HG03060 (cell line): ENCODE data around the gene MITD1.
"Not testable (repeated sequence)": the region's sequence is repeated elsewhere in the genome, so short reads cannot be mapped to it uniquely, and the experiment has no call there.

ENCODE experiments used
- ATAC-seq: cut with Tn5 transposase; IDR thresholded peaks from one replicate; pipeline ENCODE4 v1.9.1; 2021; ENCODE audit warnings: low read depth, moderate number of reproducible peaks; ENCODE audit not compliant: unreplicated experiment

MITD1 gene

DNA sequence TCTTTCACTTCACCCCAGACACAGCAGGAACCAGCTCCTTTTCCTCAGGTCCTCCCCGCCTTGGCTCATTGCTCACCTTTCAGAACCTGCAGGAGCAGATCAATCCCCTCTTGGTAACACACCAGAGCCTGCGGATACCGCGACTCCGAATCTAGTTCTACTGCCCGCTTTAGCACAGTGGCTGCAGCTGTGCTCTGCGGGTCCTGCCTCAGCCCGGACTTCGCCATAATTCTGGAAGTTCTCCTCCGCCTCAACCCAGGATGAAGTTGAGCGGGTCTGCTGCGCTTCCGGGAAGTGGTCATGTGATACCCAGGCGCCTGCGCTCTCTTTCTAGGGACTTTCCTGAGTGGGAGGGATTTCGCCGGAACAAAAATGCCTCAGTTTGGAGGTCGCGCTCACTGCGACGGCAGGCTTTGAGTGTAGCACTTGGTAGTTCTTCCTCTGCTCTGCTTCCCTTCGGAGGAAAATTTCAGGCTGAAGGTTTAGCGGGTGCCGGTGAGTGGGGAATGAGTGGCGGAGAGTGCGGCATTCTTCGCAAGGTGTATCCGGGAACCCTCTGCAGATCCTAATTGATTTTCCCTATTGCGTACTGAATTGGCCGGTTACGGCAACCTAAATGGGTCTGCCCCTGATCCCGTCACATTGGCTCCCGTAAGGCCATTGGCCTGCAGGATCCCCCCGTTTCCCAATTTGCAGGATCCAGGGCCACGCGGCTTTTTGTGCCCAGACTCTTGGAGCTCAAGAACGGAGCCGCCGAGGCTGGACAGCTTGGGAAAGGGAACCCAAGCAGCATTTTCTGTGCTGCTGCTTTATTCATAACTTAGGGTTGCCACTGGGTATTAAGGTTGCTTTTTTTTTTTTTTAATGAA lies at the start of gene MITD1, which contains the start of gene MRPL30:
TSS of gene MITD1 (minus strand) at position 304 of the 869 bp plus-strand sequence. CDS start at position 227, 77 bp downstream.
TSS of gene MRPL30 (plus strand) at position 430 of the 869 bp plus-strand sequence. CDS start 5,020 bp downstream, outside the sequence.
- peak; percentile 85 for ATAC-seq

DNA sequence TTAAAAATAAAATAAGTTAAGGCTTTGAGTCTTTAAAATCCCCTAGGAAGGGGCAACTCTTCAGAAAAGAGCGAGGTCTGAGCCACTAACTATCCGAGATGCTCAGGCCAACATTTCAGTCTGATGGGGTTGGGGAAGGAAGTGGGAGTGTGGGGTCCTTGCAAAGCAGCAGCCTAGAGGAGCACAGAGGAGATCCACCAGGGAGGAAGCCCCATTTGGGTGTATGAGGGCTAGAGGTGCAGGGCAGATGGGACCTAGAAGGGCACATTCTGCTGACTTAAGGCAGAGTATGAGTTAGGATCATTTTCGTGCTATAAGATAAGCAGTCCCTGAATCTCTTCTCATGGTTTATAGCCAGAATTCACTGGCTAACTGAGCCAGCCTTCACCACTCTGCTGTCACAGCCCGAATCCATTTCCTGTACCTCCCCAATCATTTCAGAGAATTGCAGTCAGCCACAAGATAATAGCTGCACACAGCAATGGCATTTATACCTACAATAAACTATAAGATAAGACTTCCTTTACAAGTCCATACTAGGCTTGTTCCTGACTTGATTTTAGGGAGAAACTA lies 37.2 kb upstream of the MITD1 start:
- no peak for ATAC-seq

GRCh38 chr2:99216096-99216495 lies 35.2 kb upstream of the MITD1 start:
- no peak for ATAC-seq

DNA sequence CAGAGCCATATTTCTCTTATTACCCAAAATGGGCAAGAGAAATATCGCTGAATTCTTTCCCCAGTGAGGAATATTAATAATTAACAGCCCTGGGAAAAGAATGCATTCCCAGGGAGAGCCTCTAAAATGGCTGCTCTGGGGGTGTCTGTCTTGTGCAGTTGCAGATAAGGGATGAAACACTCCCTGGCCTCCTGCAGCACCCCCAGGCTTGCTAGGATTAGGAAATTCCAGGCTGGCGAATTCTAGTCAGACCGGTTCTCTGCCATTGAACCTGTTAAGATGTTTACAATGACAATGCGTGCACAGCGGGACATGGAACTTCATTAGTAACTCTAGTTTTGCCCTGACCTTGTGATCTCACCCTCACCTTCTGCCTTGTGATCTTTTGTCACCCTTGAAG lies 24.6 kb upstream of the MITD1 start:
- ATAC-seq = no peak

DNA sequence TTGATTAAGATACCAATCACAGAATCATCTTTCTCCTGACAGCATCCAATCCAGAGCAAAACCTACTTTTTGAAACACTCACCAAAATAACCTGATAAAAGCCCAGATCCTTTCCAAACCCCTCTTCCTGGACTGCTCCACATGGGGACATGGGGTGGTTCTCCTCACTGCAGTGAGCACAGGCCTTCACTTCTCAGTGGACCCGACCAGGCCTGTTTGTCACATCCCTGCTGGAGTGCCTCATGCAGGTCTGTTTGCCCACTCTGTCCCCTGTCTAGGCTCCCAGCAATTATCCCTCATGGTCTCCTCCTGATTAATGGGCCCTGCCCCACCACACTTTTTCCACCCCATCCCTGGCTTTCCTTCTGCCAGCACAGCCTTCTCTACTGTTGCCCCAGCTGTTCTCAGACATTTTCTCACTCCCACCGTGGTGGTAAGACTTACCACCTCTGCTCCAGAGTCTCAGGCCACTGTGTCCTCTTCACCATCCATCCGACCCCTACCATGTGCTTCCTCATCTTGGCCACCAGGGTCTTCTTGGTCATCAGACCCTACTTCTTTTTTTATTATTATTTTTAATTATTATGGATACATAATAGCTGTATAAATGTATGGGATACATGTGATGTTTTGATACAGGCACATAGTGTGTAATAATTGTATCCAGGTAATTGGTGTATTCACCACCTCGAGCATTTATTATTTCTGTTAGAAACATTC lies 21.3 kb upstream of the MITD1 start:
- ATAC-seq = no peak

- ATAC-seq = no peak
Observed at GRCh38 chr2:99200076-99200800, 19.4 kb upstream of the MITD1 start.

GRCh38 chr2:99198103-99198841 lies 17.4 kb upstream of the MITD1 start:
- ATAC-seq = no peak

DNA sequence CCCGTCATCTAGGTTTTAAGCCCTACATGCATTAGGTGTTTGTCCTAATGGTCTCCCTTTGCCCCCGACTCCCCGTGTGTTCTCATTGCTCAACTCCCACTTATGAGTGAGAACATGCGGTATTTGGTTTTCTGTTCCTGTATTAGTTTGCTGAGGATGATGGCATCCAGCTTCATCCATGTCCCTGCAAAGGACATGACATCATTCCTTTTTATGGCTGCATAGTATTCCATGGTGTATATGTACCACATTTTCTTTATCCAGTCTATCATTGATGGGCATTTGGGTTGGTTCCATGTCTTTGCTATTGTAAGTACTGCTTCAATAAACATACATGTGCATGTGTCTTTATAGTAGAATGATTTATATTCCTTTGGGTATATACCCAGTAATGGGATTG lies 11.5 kb upstream of the MITD1 start:
- ATAC-seq = not testable (repeated sequence)

DNA sequence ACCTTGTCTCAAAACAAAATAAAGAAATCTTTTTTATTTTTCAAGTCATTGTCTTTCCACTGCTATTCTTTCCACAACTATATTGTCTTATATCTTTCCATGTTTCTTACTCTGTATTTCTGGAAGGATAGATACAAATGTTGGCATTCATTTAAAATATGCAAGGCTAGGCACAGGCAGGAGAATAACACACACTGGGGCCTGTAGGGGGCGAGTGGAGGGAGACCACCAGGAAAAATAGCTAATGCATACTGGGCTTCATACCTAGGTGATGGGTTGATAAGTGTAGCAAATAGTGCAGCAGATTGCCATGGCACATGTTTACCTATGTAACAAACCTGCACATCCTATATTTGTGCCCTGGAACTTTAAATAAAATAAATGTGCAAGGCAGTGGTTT lies 9.7 kb upstream of the MITD1 start:
- no peak for ATAC-seq

- no peak for ATAC-seq
Observed at GRCh38 chr2:99188357-99188756, 7.5 kb upstream of the MITD1 start.

DNA sequence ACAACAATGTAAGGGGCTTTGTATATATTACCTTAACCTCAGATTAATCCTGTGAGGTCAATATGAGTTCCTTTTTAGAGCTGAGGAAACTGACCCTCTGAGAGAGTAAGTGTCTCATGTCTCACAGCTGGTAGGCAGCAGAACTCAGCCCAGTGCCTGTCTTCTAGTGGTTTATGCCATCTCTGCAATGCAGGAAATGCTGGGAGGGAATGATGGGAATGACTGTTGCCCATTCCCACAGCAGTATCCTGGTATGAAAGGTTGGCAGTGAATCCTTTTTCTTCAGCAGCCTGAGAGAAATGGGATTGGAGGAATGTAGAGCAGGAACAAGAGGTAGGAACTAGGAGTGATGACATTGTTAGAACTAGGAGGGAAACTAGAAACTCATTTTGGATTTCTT lies 6.2 kb upstream of the MITD1 start:
- no peak for ATAC-seq

GRCh38 chr2:99184811-99185210 lies 4.0 kb upstream of the MITD1 start:
- ATAC-seq = no peak

DNA sequence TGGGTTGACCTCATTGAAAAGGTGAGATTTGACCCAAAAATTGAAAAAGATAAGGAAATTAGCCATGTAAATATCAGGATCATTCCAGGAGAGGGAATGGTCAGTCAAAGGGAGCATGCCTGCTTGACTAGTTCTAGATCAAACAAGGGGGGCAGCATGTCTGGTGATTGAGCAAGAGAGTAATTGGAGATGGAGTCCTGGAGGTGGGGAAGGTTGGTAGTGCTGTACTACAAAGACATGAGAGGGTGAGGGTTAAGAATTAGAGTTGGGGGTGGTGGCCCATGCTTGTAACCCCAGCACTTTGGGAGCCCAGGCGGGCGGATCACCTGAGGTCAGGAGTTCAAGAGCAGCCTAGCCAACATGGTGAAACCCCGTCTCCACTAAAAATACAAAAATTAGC lies 2.2 kb upstream of the MITD1 start:
- no peak for ATAC-seq

DNA sequence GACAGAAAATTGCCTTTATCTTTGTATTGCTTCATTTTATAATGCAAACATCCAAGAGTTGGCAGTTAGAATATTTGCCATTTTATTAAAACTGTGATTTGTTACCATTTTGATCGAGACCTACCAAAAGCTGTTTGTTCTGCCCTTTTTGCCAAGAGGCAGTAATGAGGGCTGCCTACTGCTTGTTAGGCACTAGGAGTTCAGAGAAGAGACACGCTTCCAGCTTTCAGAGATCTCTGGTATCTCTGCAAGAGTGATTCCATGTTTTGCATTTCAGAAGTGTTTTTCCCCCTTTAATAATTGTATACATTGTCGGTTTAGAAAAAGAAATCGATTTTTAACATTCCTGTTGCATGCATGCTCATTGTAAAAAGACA lies 754 bp upstream of the MITD1 start:
- ATAC-seq = no peak

DNA sequence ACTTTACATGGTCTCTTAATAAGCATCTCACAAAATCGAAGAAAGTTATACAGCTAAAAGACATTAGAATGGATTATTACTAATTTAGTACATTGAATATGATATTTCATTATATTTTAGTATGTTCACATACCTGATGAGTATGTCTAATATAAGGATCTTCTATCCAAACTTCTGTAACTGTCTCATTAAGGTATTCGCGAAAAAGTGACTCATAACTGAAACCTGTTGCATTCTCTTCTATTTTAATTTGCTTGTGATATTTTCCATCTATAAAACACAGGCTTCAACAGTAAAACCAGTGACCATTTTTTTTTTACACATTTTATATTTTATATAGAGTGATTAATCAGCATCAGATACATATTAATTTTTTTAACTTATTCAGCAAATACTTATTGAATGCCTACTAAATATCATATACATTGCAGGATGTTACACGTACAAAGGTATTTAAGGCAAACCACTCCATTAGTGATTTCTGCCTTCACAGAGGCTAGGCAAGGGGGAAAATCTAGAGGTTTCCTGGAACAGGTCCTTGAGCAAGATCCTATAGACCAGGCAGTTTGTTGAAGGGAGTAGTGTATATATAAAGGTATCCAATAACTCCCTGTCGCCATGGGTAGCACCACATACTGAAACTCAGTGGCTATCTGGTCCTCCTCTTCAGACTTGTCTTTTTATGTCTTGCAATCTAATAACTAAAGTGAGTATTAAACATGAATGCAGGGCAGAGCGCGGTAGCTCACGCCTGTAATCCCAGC lies 9.3 kb downstream of the MITD1 start:
- ATAC-seq = no peak

DNA sequence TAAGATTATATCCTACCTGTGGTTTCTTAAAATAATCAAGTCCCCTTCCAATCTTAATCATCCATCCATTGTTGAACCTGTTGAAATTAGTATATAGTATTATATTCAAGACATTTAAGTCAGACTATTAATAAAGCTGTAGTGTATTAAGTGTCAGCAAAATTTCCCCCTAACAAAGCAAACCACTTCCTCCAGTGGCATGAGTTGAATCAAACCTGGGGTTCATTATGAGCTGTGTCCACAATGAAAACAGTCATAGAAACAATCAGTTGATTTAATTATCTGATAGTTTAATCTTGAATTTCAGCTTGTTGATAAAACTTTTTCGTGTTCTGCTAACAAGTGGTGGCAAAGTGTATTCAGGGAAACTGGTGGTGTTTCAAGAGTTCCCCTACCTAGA lies 11.3 kb downstream of the MITD1 start:
- no peak for ATAC-seq

- no peak for ATAC-seq
Observed at GRCh38 chr2:99166218-99166617, 14.6 kb downstream of the MITD1 start.

DNA sequence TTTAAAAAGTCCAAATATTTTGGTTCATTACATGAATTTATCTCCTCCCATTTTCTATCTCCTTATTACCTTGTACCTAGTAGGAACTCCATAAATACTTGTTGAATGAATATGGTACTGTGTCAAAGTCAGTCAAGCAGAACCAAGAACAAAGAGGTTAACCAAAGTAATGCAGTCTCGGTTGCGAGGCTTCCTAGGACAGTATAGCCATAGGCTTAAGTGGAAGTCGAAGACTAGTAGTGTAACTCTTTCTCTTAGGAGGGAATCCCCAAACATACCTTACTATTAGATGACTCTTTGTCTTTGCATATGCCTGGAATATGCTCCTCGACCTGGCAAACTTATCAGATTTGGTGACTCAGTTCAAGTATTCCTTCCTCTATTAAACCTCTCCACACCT lies 21.3 kb downstream of the MITD1 start:
- no peak for ATAC-seq

- no peak for ATAC-seq
Observed at GRCh38 chr2:99158599-99158998, 22.3 kb downstream of the MITD1 start.
